ENCODE measurements around the gene MTG2. TPM values are rescaled to one million over a fixed set of nuclear protein-coding genes. Genes with fewer than 3 reads are reported as not detected.

The MTG2 gene
- total RNA-seq, 2 donors from 2014 or later, result 39.3 to 57.9 TPM

GRCh38 chr20:62234339-62234738 lies 51.5 kb downstream of the MTG2 start:
- Mint-ChIP-seq H3K36me3 (no peaks in the 10 kb centered on the region), H3K4me1 (ENCODE audit: low read depth in 2 of 2) (peaks cover 6 to 7% of the 10 kb centered on the region in 2 donors), H3K27me3 (no peaks in the 10 kb centered on the region), H3K9me3 (no peaks in the 10 kb centered on the region), H3K27ac (no peak overlapping the region), H3K4me3 (no peak overlapping the region)
- ATAC-seq, result no peak
- no peak for DNase-seq (ENCODE audit: low spot score)

- ATAC-seq (no peak), DNase-seq (ENCODE audit: low spot score) (no peak)
- peaks cover 9 to 13% of the 10 kb centered on the region in 2 donors for H3K4me1 Mint-ChIP-seq (ENCODE audit: low read depth in 2 of 2)
- no peak overlapping the region for H3K4me3 Mint-ChIP-seq
- no peaks in the 10 kb centered on the region for H3K9me3 Mint-ChIP-seq
- H3K27me3 Mint-ChIP-seq, result no peaks in the 10 kb centered on the region
- H3K27ac Mint-ChIP-seq, result no peak overlapping the region
- no peaks in the 10 kb centered on the region for H3K36me3 Mint-ChIP-seq
Measured at GRCh38 chr20:62235001-62235776, 52.4 kb downstream of the MTG2 start.

GRCh38 chr20:62235777-62236157 lies 52.9 kb downstream of the MTG2 start:
- DNase-seq (ENCODE audit: low spot score) (no peak), ATAC-seq (no peak)
- H3K4me1 Mint-ChIP-seq (ENCODE audit: low read depth in 2 of 2), result peaks cover 11 to 16% of the 10 kb centered on the region in 2 donors
- no peak overlapping the region for H3K4me3 Mint-ChIP-seq
- H3K9me3 Mint-ChIP-seq, result no peaks in the 10 kb centered on the region
- H3K36me3 Mint-ChIP-seq, result no peaks in the 10 kb centered on the region
- H3K27ac Mint-ChIP-seq, result no peak overlapping the region
- no peaks in the 10 kb centered on the region for H3K27me3 Mint-ChIP-seq

GRCh38 chr20:62236200-62236599 lies 53.4 kb downstream of the MTG2 start:
- DNase-seq (ENCODE audit: low spot score) (no peak), ATAC-seq (no peak)
- Mint-ChIP-seq H3K36me3 (no peaks in the 10 kb centered on the region), H3K27ac (no peak overlapping the region), H3K27me3 (no peaks in the 10 kb centered on the region), H3K4me3 (no peak overlapping the region), H3K4me1 (ENCODE audit: low read depth in 2 of 2) (peaks cover 11 to 16% of the 10 kb centered on the region in 2 donors), H3K9me3 (no peaks in the 10 kb centered on the region)

- Mint-ChIP-seq H3K36me3 (no peaks in the 10 kb centered on the region), H3K9me3 (no peaks in the 10 kb centered on the region), H3K4me1 (ENCODE audit: low read depth in 2 of 2) (peaks cover 17 to 23% of the 10 kb centered on the region in 2 donors), H3K4me3 (no peak overlapping the region), H3K27ac (no peak overlapping the region), H3K27me3 (no peaks in the 10 kb centered on the region)
- DNase-seq (ENCODE audit: low spot score) (no peak), ATAC-seq (no peak)
Measured at GRCh38 chr20:62236766-62237513, 54.1 kb downstream of the MTG2 start.

GRCh38 chr20:62237514-62237800 lies 54.6 kb downstream of the MTG2 start:
- no peak for DNase-seq (ENCODE audit: low spot score)
- no peak for ATAC-seq
- no peaks in the 10 kb centered on the region for H3K36me3 Mint-ChIP-seq
- H3K9me3 Mint-ChIP-seq, result no peaks in the 10 kb centered on the region
- peaks cover 19 to 27% of the 10 kb centered on the region in 2 donors for H3K4me1 Mint-ChIP-seq (ENCODE audit: low read depth in 2 of 2)
- H3K4me3 Mint-ChIP-seq, result peak overlapping the region; percentile 77
- peak overlapping the region; percentile 55 to 76 for H3K27ac Mint-ChIP-seq
- no peaks in the 10 kb centered on the region for H3K27me3 Mint-ChIP-seq

GRCh38 chr20:62237801-62238568 lies 55.2 kb downstream of the MTG2 start, which contains the start of gene OSBPL2:
OSBPL2 (plus strand) TSS chr20:62238521; CDS start chr20:62256185, 17,664 bp downstream.
- H3K27me3 Mint-ChIP-seq, result no peaks in the 10 kb centered on the region
- peak within 1 kb of the TSS; percentile 62 to 85 for H3K27ac Mint-ChIP-seq
- H3K36me3 Mint-ChIP-seq, result no peaks in the 10 kb centered on the region
- peaks cover 24 to 32% of the 10 kb centered on the region in 2 donors for H3K4me1 Mint-ChIP-seq (ENCODE audit: low read depth in 2 of 2)
- DNase-seq (ENCODE audit: low spot score), result peak; percentile 100
- H3K9me3 Mint-ChIP-seq, result no peaks in the 10 kb centered on the region
- peak; percentile 99 for ATAC-seq
- peak within 1 kb of the TSS; percentile 85 for H3K4me3 Mint-ChIP-seq

- H3K27ac Mint-ChIP-seq, result peak overlapping the region; percentile 62 to 85
- peak overlapping the region; percentile 85 for H3K4me3 Mint-ChIP-seq
- H3K36me3 Mint-ChIP-seq, result no peaks in the 10 kb centered on the region
- DNase-seq (ENCODE audit: low spot score), result no peak
- H3K9me3 Mint-ChIP-seq, result no peaks in the 10 kb centered on the region
- ATAC-seq, result peak in 1 of 2 donors; percentile 0
- H3K27me3 Mint-ChIP-seq, result no peaks in the 10 kb centered on the region
- peaks cover 25 to 32% of the 10 kb centered on the region in 2 donors for H3K4me1 Mint-ChIP-seq (ENCODE audit: low read depth in 2 of 2)
Measured at GRCh38 chr20:62238569-62239277, 55.9 kb downstream of the MTG2 start.

- Mint-ChIP-seq H3K4me1 (ENCODE audit: low read depth in 2 of 2) (peaks cover 32 to 36% of the 10 kb centered on the region in 2 donors), H3K27me3 (no peaks in the 10 kb centered on the region)
- no peak for ATAC-seq
Measured at GRCh38 chr20:62239278-62239879, 56.6 kb downstream of the MTG2 start.

GRCh38 chr20:62240020-62240685 lies 57.3 kb downstream of the MTG2 start:
- Mint-ChIP-seq H3K9me3 (no peaks in the 10 kb centered on the region), H3K36me3 (no peaks in the 10 kb centered on the region), H3K4me1 (ENCODE audit: low read depth in 2 of 2) (peaks cover 37 to 43% of the 10 kb centered on the region in 2 donors), H3K4me3 (peak overlapping the region; percentile 85), H3K27me3 (no peaks in the 10 kb centered on the region), H3K27ac (peak overlapping the region; percentile 62 to 85)
- ATAC-seq, result no peak
- no peak for DNase-seq (ENCODE audit: low spot score)

More at GRCh38 chr20:62239278-62239879, 56.6 kb downstream of the MTG2 start:
- Mint-ChIP-seq H3K9me3 (no peaks in the 10 kb centered on the region), H3K4me3 (peak overlapping the region; percentile 85), H3K27ac (peak overlapping the region; percentile 62 to 85), H3K36me3 (no peaks in the 10 kb centered on the region)
- DNase-seq (ENCODE audit: low spot score), result no peak

GRCh38 chr20:62241506-62241905 lies 58.7 kb downstream of the MTG2 start:
- no peak for DNase-seq (ENCODE audit: low spot score)
- ATAC-seq, result no peak
- peaks cover 45 to 48% of the 10 kb centered on the region in 2 donors for H3K4me1 Mint-ChIP-seq (ENCODE audit: low read depth in 2 of 2)
- H3K27ac Mint-ChIP-seq, result peak overlapping the region in 1 of 2 donors; percentile 28
- H3K4me3 Mint-ChIP-seq, result no peak overlapping the region
- H3K9me3 Mint-ChIP-seq, result no peaks in the 10 kb centered on the region
- H3K36me3 Mint-ChIP-seq, result no peaks in the 10 kb centered on the region
- no peaks in the 10 kb centered on the region for H3K27me3 Mint-ChIP-seq

- no peak overlapping the region for H3K4me3 Mint-ChIP-seq
- DNase-seq (ENCODE audit: low spot score) (no peak), ATAC-seq (no peak)
- no peaks in the 10 kb centered on the region for H3K27me3 Mint-ChIP-seq
- peaks cover 51 to 55% of the 10 kb centered on the region in 2 donors for H3K4me1 Mint-ChIP-seq (ENCODE audit: low read depth in 2 of 2)
- H3K36me3 Mint-ChIP-seq, result no peaks in the 10 kb centered on the region
- peak overlapping the region in 1 of 2 donors; percentile 28 for H3K27ac Mint-ChIP-seq
- no peaks in the 10 kb centered on the region for H3K9me3 Mint-ChIP-seq
Measured at GRCh38 chr20:62242176-62242575, 59.3 kb downstream of the MTG2 start.

Data from natural killer cell treated with Interleukin-12 subunit alpha and Interleukin-12 subunit beta and Interleukin-15 and Interleukin-18, amount 100 ng/mL, for 72 hours (primary cell).